GM12878 (cell line): ENCODE measurements around the gene OR52N1. TPM values are rescaled to one million over a fixed set of nuclear protein-coding genes. Genes with fewer than 3 reads are reported as not detected.

ENCODE experiments used
- ATAC-seq: fragments of 200-7000 bp; cut with Tn5 transposase; 3 replicates; pipeline ENCODE4 v1.9.1; 2020; ENCODE audit warnings: mild to moderate bottlenecking, moderate library complexity
- BruUV-seq: library from RNA; stranded (reverse); fragments of 400-500 nt; replicated peaks from 2 replicates; lab custom pipeline; 2021; lab: Mats Ljungman, UMichigan
- CTCF ChIA-PET: fragments of 300-600 bp; sonication (Branson Sonifier 250); formaldehyde crosslinking; extraction: SDS; loops from one replicate; lab custom pipeline; 2021; ENCODE audit warnings: inconsistent platforms; lab: Yijun Ruan, JAX
- POLR2A ChIA-PET: fragments of 350-600 bp; formaldehyde crosslinking; extraction: SDS; loops from one replicate; lab custom pipeline; 2021; ENCODE audit warnings: inconsistent platforms; lab: Charles Lee
- RAD21 ChIA-PET: fragments of 300-600 bp; sonication (Branson Sonifier 250); formaldehyde crosslinking; loops from one replicate; lab custom pipeline; 2023; ENCODE audit warnings: antibody characterized with exemption; ENCODE audit not compliant: unreplicated experiment; lab: Charles Lee
- SMC1A ChIA-PET: fragments of 300-600 bp; sonication (Branson Sonifier 250); formaldehyde crosslinking; loops from one replicate; lab custom pipeline; 2023; ENCODE audit not compliant: unreplicated experiment, uncharacterized antibody; lab: Charles Lee
- DNase-seq: peaks from one replicate; pipeline ENCODE4 v3.0.0-alpha.2; 2011; ENCODE audit warnings: low read depth, low spot score
- FAIRE-seq: peaks from 3 replicates; lab custom pipeline; 2011; peaks lifted over from hg19 to GRCh38; lab: Jason Lieb, UNC
- H2AFZ ChIP-seq: 2 replicates; pipeline ENCODE4 v1.6.0; 2011; ENCODE audit warnings: low read depth, low read length, control low read depth; ENCODE audit not compliant: control insufficient read depth
- H3K27ac ChIP-seq: 2 replicates; pipeline ENCODE4 v1.5.1; 2011; ENCODE audit warnings: control low read depth; ENCODE audit not compliant: control insufficient read depth, insufficient read depth
- H3K27me3 ChIP-seq, 2 experiments: replicated peaks in 1 of 2; 2 replicates each; pipeline versions ENCODE4 v1.6.0 to v1.6.1; 2011; ENCODE audit warnings: low read length in 1 of 2; ENCODE audit not compliant: control insufficient read depth in 2 of 2, insufficient read depth in 2 of 2
- H3K36me3 ChIP-seq, 2 experiments: 2 replicates each; pipeline ENCODE4 v1.5.1; 2011; ENCODE audit warnings: low read length in 1 of 2; ENCODE audit not compliant: control insufficient read depth in 2 of 2, insufficient read depth in 2 of 2
- H3K4me1 ChIP-seq: 2 replicates; pipeline ENCODE4 v1.6.1; 2011; ENCODE audit warnings: mild to moderate bottlenecking, low read length, moderate library complexity, mixed read lengths; ENCODE audit not compliant: control insufficient read depth, insufficient read depth
- H3K4me2 ChIP-seq: 2 replicates; pipeline ENCODE4 v1.6.0; 2011; ENCODE audit warnings: control low read depth; ENCODE audit not compliant: control insufficient read depth, insufficient read depth
- H3K4me3 ChIP-seq: fragments of 200-600 bp; sonication (generic); 2 replicates; pipeline ENCODE4 v1.5.1; 2016
- H3K79me2 ChIP-seq: 2 replicates; pipeline ENCODE4 v1.6.0; 2011; ENCODE audit warnings: low read length; ENCODE audit not compliant: control insufficient read depth, insufficient read depth
- H3K9ac ChIP-seq: 2 replicates; pipeline ENCODE4 v1.8.0; 2011; ENCODE audit warnings: low read length, control low read depth, mixed read lengths; ENCODE audit not compliant: control insufficient read depth, insufficient read depth
- H3K9me3 ChIP-seq: replicated peaks from 3 replicates; pipeline ENCODE4 v1.5.1; 2011; ENCODE audit warnings: mild to moderate bottlenecking, low read length; ENCODE audit not compliant: control insufficient read depth, insufficient read depth
- H4K20me1 ChIP-seq: 2 replicates; pipeline ENCODE4 v1.6.0; 2011; ENCODE audit not compliant: control insufficient read depth, insufficient read depth
- ATF3 ChIP-seq: IDR thresholded peaks from 2 replicates; pipeline ENCODE4 v1.6.1; 2011; ENCODE audit warnings: low read depth, mild to moderate bottlenecking, low read length, moderate library complexity, borderline replicate concordance; ENCODE audit errors: extremely low read depth
- BCL11A ChIP-seq: IDR thresholded peaks from 2 replicates; pipeline ENCODE4 v1.6.1; 2011; ENCODE audit warnings: low read depth, low read length
- CEBPB ChIP-seq, 2 experiments: fragments of 150-350 bp in 1 of 2; IDR thresholded peaks; 2 replicates each; pipeline ENCODE4 v1.6.1; 2012 to 2014; ENCODE audit warnings: low read depth in 2 of 2, low read length in 2 of 2, borderline replicate concordance in 1 of 2, inconsistent platforms in 1 of 2
- CREM ChIP-seq: IDR thresholded peaks from 2 replicates; pipeline ENCODE4 v1.6.1; 2014; ENCODE audit warnings: antibody characterized with exemption, low read depth
- E4F1 ChIP-seq: fragments of 450-650 bp; IDR thresholded peaks from 2 replicates; pipeline ENCODE4 v1.6.1; 2018; ENCODE audit warnings: borderline replicate concordance, mild to moderate bottlenecking; ENCODE audit not compliant: partially characterized antibody
- GABPA ChIP-seq: IDR thresholded peaks from 2 replicates; pipeline ENCODE4 v1.6.1; 2014; ENCODE audit warnings: antibody characterized with exemption, low read depth, mild to moderate bottlenecking, inconsistent platforms
- IRF4 ChIP-seq: IDR thresholded peaks from 2 replicates; pipeline ENCODE4 v1.6.1; 2011; ENCODE audit warnings: low read depth, low read length
- NR2C1 ChIP-seq: fragments of 450-650 bp; IDR thresholded peaks from 2 replicates; pipeline ENCODE4 v1.6.1; 2017; ENCODE audit warnings: antibody characterized with exemption, mild to moderate bottlenecking, moderate library complexity
- PAX8 ChIP-seq: fragments of 450-650 bp; IDR thresholded peaks from 2 replicates; pipeline ENCODE4 v1.6.1; 2017; ENCODE audit warnings: mild to moderate bottlenecking, moderate library complexity
- PRDM15 ChIP-seq: fragments of 450-650 bp; formaldehyde crosslinking; IDR thresholded peaks from 2 replicates; pipeline ENCODE4 v1.4.0; 2020; ENCODE audit warnings: mild to moderate bottlenecking, moderate library complexity
- ZBTB40 ChIP-seq: fragments of 450-650 bp; IDR thresholded peaks from 2 replicates; pipeline ENCODE4 v1.6.1; 2016; ENCODE audit warnings: mild to moderate bottlenecking, moderate library complexity, borderline replicate concordance
- ZNF207 ChIP-seq: fragments of 450-650 bp; IDR thresholded peaks from 2 replicates; pipeline ENCODE4 v1.6.1; 2014; ENCODE audit warnings: antibody characterized with exemption, mild to moderate bottlenecking, borderline replicate concordance
- WGBS: methylation state at CpG from one replicate; pipeline ENCODE4 v1.1.6; 2016; ENCODE audit warnings: low lambda C conversion rate; ENCODE audit not compliant: insufficient replicate concordance, insufficient coverage; ENCODE audit errors: missing lambda C conversion rate; 5-methylcytosine and 5-hydroxymethylcytosine counted together
- in situ Hi-C: fragments of 300-500 bp; cut with MboI; formaldehyde crosslinking; loops from 9 replicates; pipeline ENCODE4 v1.14.3; 2018; ENCODE audit warnings: mixed read lengths
- intact Hi-C: fragments of 100-400 bp; cut with micrococcal nuclease; formaldehyde crosslinking; loops from one replicate; pipeline ENCODE4 v1.14.2; 2022; ENCODE audit not compliant: unreplicated experiment
- polyA plus RNA-seq, 11 experiments: library from polyadenylated mRNA; depleted of rRNA in 4 of 11; unstranded in 6 of 11; stranded (reverse) in 5 of 11; fragments of >200 nt; fragmentation: Nextera tagmentation in 4 of 11; fragmentation: Illumina TruSeq in 1 of 11; extraction: Ambion mirVana in 4 of 11; extraction: Trizol in 1 of 11; gene quantifications; 1 replicate in 1 of 11; 2 replicates in 10 of 11; pipeline versions ENCODE4 v1.2.1 to v1.2.3, GENCODE V29; 2011 to 2016; ENCODE audit warnings: inconsistent platforms in 2 of 11, missing spikeins in 2 of 11, low read depth in 1 of 11
- total RNA-seq, 4 experiments: library from RNA; depleted of rRNA in 3 of 4; stranded (reverse); fragments of >200 nt in 3 of 4; fragmentation: Illumina TruSeq in 1 of 4; extraction: Trizol in 1 of 4; gene quantifications; 2 replicates each; pipeline versions ENCODE4 v1.2.1 to v1.2.3, GENCODE V29; 2013 to 2021

OR52N1 gene
- total and polyA plus RNA-seq, 10 of the 15 experiments (the other 5 are each of a cell fraction or from before 2014, with no cell fraction given) = 0.04 TPM; not detected in 9

- no peak for TF ChIP-seq PRDM15 (CRISPR knock-in tag)
- no peak for TF ChIP-seq ATF3
- no peak for TF ChIP-seq IRF4
Observed at GRCh38 chr11:5807580-5807979, 16.5 kb upstream of the OR52N1 start (continued).

- 75% methylated on average over 5 of the region's 5 CpGs for WGBS
- no peaks in the 10 kb centered on the region for H3K79me2 ChIP-seq
- H3K9ac ChIP-seq = no peak overlapping the region
- RAD21 ChIA-PET = interaction anchor here (0.6 to 1.5 kb wide), 2 partner anchors 119 to 546 kb away, joined by 3 to 6 read pairs; partner anchors contain the start of gene TRIM5
- H3K27me3 ChIP-seq = no peaks in the 10 kb centered on the region
- H3K4me3 ChIP-seq = no peak overlapping the region
- CTCF ChIA-PET = interaction anchor here (1.1 kb wide), 1 partner anchor 176 kb away, joined by 4 read pairs; no protein-coding TSS in a partner anchor
- no peaks in the 10 kb centered on the region for H3K36me3 ChIP-seq
- BruUV-seq = no TSS peak
- DNase-seq (no peak), ATAC-seq (no peak), FAIRE-seq (no peak)
- H3K4me2 ChIP-seq = no peak overlapping the region
- H4K20me1 ChIP-seq = no peaks in the 10 kb centered on the region
- in situ Hi-C loops (loop anchor here (5.0 kb wide), 1 partner anchor 202 kb away; no protein-coding TSS in a partner anchor), intact Hi-C loops (no loop called here)
- SMC1A ChIA-PET = interaction anchor here (0.7 to 2.2 kb wide), 5 partner anchors 120 to 596 kb away, joined by 3 to 14 read pairs (median 4); partner anchors contain the start of gene TRIM5
- H3K27ac ChIP-seq = no peak overlapping the region
- H3K4me1 ChIP-seq = no peaks in the 10 kb centered on the region
- POLR2A ChIA-PET = no interaction called here
- H3K9me3 ChIP-seq = no peaks in the 10 kb centered on the region
- H2AFZ ChIP-seq = no peak overlapping the region
- no peak for TF ChIP-seq ZBTB40
- TF ChIP-seq GABPA = no peak
- TF ChIP-seq NR2C1 = no peak
- TF ChIP-seq PAX8 = no peak
- TF ChIP-seq CREM = no peak
- no peak for TF ChIP-seq BCL11A
- TF ChIP-seq ZNF207 = no peak
- no peak for TF ChIP-seq E4F1
- no peak for TF ChIP-seq CEBPB (IDR thresholded peaks at IDR 0.05; ENCODE audit: borderline replicate concordance in 1 of 2, low read depth in 2 of 2, low read length in 2 of 2)
Observed at GRCh38 chr11:5803982-5804381, 12.9 kb upstream of the OR52N1 start.
